ENCODE data around the gene IRGC.
"Not testable (repeated sequence)": the region's sequence is repeated elsewhere in the genome, so short reads cannot be mapped to it uniquely, and the experiment has no call there.

Gene IRGC

GRCh38 chr19:43754503-43755255, 38.8 kb downstream of the IRGC start, which contains the start of gene SMG9:
SMG9 (minus strand) TSS chr19:43754962; CDS start chr19:43750741, 4,221 bp downstream.
- DNase-seq (ENCODE audit: low read depth in 3 of 3): peak; percentile 95 to 98 (median 97)

- peak; percentile 66 to 75 (median 73) for DNase-seq (ENCODE audit: low read depth in 3 of 3)
These were observed 39.5 kb downstream of the IRGC start for GRCh38 chr19:43755256-43755801.

GRCh38 chr19:43759515-43759914, 43.6 kb downstream of the IRGC start:
- DNase-seq (ENCODE audit: low read depth in 3 of 3): no peak

GRCh38 chr19:43760941-43761340, 45.1 kb downstream of the IRGC start:
- no peak for DNase-seq (ENCODE audit: low read depth in 3 of 3)

GRCh38 chr19:43762814-43763213, 46.9 kb downstream of the IRGC start:
- no peak for DNase-seq (ENCODE audit: low read depth in 3 of 3)

- DNase-seq (ENCODE audit: low read depth in 3 of 3): no peak
These were observed 47.6 kb downstream of the IRGC start for GRCh38 chr19:43763473-43763939.

- DNase-seq (ENCODE audit: low read depth in 3 of 3): not testable (repeated sequence)
These were observed 48.8 kb downstream of the IRGC start for GRCh38 chr19:43764684-43765083.

GRCh38 chr19:43765109-43765876, 49.4 kb downstream of the IRGC start:
- peak; percentile 71 to 82 (median 74) for DNase-seq (ENCODE audit: low read depth in 3 of 3)

- DNase-seq (ENCODE audit: low read depth in 3 of 3): no peak
These were observed 50.8 kb downstream of the IRGC start for GRCh38 chr19:43766755-43767043.

- no peak for DNase-seq (ENCODE audit: low read depth in 3 of 3)
These were observed 51.4 kb downstream of the IRGC start for GRCh38 chr19:43767316-43767715.

GRCh38 chr19:43767818-43768217, 51.9 kb downstream of the IRGC start:
- no peak for DNase-seq (ENCODE audit: low read depth in 3 of 3)

GRCh38 chr19:43768273-43769050, 52.6 kb downstream of the IRGC start:
- no peak for DNase-seq (ENCODE audit: low read depth in 3 of 3)

- DNase-seq (ENCODE audit: low read depth in 3 of 3): no peak
These were observed 53.4 kb downstream of the IRGC start for GRCh38 chr19:43769256-43769655.

Data from stimulated activated CD4-positive, alpha-beta T cell treated with anti-CD3 and anti-CD28 coated beads, TNF-alpha, amount 100 ng/mL, for 48 hours (primary cell).